ENCODE results near the gene ZNF93. TPM values are rescaled to one million over a fixed set of nuclear protein-coding genes. Genes with fewer than 3 reads are reported as not detected.

Gene ZNF93
- total and polyA plus RNA-seq, 9 of the 15 experiments (the other 6 are each of a cell fraction or from before 2014, with no cell fraction given), result 11.1 to 26.3 (median 17.1) TPM

DNA sequence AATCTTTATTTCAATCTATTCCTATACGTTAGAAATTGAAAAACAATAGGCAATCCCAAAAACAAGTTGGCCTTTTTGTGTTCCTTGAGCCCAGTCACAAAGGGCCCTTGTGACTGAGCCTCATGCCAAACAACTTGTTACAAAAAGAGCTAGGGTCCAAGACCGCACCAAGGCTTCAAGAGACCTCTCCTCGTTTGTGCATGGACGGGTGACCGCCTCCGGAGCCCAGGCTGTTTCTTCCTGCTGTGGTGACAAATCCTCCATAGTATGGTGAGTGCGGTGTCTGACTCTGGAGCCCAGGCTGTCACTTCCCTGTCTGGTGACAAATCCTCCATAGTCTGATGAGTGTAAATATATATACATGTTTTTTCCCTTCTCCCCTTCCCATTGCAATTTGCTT is 63.7 kb downstream of the ZNF93 start:
- WGBS (ENCODE audit: insufficient coverage, low coverage, missing lambda C conversion rate), result 2% methylated on average over 7 of the region's 7 CpGs
- Histone ChIP-seq H2AFZ (ENCODE audit: low read depth, low read length) (no peak overlapping the region), H3K79me2 (ENCODE audit: control insufficient read depth, insufficient read depth, low read length) (no peaks in the 10 kb centered on the region), H3K4me3 (no peak overlapping the region), H3K4me2 (ENCODE audit: insufficient read depth, low read length) (no peak overlapping the region), H3K27ac (ENCODE audit: extremely low read depth, low read depth, low read length) (no peak overlapping the region), H3K9ac (ENCODE audit: insufficient read depth in 1 of 2, low read depth in 2 of 2, low read length in 2 of 2) (no peak overlapping the region), H3K4me1 (replicated peaks in 1 of 2; ENCODE audit: control insufficient read depth in 2 of 2, insufficient read depth in 2 of 2, low read length in 2 of 2) (no peaks in the 10 kb centered on the region), H3K36me3 (ENCODE audit: control insufficient read depth, insufficient read depth, low read length) (no peaks in the 10 kb centered on the region), H3K9me3 (replicated peaks; ENCODE audit: control insufficient read depth, insufficient read depth, low read depth, low read length) (peaks cover 2% of the 10 kb centered on the region; the same call in 1 of the 2 replicates), H3K27me3 (ENCODE audit: control insufficient read depth in 2 of 2, insufficient read depth in 2 of 2, low read length in 2 of 2) (no peaks in the 10 kb centered on the region), H4K20me1 (replicated peaks; ENCODE audit: control insufficient read depth, insufficient read depth, low read length) (no peaks in the 10 kb centered on the region), H3K9me1 (ENCODE audit: control insufficient read depth, insufficient read depth, low read length) (no peaks in the 10 kb centered on the region)
- DNase-seq (ENCODE audit: extremely low read depth in 1 of 4, low spot score in 3 of 4) (no peak), FAIRE-seq (no peak), ATAC-seq (no peak)
- in situ Hi-C loops (cut with MboI), result no loop called here
- POLR2A ChIA-PET, result no interaction called here
- CTCF ChIA-PET (ENCODE audit: low intra/inter-chr PET ratio), result no interaction called here
- BruUV-seq (replicated peaks), result no TSS peak
- intact Hi-C loops (cut with micrococcal nuclease), result no loop called here
- TF ChIP-seq TAF7 (tag; IDR thresholded peaks at IDR 0.05) (no peak), MCM5 (IDR thresholded peaks at IDR 0.05; ENCODE audit: low read depth) (no peak), MAFG (tag; conservative IDR thresholded peaks at IDR 0.05) (no peak), TEAD4 (IDR thresholded peaks at IDR 0.05; ENCODE audit: low read length) (no peak), TEAD4 (CRISPR knock-in tag; IDR thresholded peaks at IDR 0.05; ENCODE audit: borderline replicate concordance) (no peak), BCLAF1 (IDR thresholded peaks at IDR 0.05; ENCODE audit: borderline replicate concordance in 1 of 2, control insufficient read depth in 1 of 2, low read depth in 2 of 2, low read length in 1 of 2) (no peak), KDM2B (CRISPR knock-in tag; IDR thresholded peaks at IDR 0.05) (no peak), AFF4 (CRISPR knock-in tag; IDR thresholded peaks at IDR 0.05) (no peak), BMI1 (IDR thresholded peaks at IDR 0.05; ENCODE audit: low read length) (no peak), FOXA1 (IDR thresholded peaks at IDR 0.05; ENCODE audit: borderline replicate concordance) (no peak), SP2 (IDR thresholded peaks at IDR 0.05; ENCODE audit: extremely low read depth, low read depth, low read length, poor library complexity, severe bottlenecking) (no peak), E2F1 (CRISPR knock-in tag; IDR thresholded peaks at IDR 0.05) (no peak)
- TF ChIP-seq, protein P1, sequence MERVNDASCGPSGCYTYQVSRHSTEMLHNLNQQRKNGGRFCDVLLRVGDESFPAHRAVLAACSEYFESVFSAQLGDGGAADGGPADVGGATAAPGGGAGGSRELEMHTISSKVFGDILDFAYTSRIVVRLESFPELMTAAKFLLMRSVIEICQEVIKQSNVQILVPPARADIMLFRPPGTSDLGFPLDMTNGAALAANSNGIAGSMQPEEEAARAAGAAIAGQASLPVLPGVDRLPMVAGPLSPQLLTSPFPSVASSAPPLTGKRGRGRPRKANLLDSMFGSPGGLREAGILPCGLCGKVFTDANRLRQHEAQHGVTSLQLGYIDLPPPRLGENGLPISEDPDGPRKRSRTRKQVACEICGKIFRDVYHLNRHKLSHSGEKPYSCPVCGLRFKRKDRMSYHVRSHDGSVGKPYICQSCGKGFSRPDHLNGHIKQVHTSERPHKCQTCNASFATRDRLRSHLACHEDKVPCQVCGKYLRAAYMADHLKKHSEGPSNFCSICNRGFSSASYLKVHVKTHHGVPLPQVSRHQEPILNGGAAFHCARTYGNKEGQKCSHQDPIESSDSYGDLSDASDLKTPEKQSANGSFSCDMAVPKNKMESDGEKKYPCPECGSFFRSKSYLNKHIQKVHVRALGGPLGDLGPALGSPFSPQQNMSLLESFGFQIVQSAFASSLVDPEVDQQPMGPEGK (CRISPR knock-in tag; IDR thresholded peaks at IDR 0.05; ENCODE audit: borderline replicate concordance), result no peak

Data from K562 (cell line).